DND-41 (cell line): ENCODE data around the gene DUSP28.

Source experiments
- ATAC-seq: fragments of 200-7000 bp; cut with Tn5 transposase; 3 replicates; pipeline ENCODE4 v1.9.1; 2021; ENCODE audit warnings: low read depth; ENCODE audit not compliant: insufficient read depth
- DNase-seq: peaks from one replicate; pipeline ENCODE4 v3.0.0-alpha.2; 2020
- H2AFZ ChIP-seq: 2 replicates; pipeline ENCODE4 v1.6.0; 2012; ENCODE audit warnings: low read depth, low read length
- H3K27ac ChIP-seq: 2 replicates; pipeline ENCODE4 v1.5.1; 2012; ENCODE audit warnings: low read length, inconsistent platforms
- H3K27me3 ChIP-seq: fragments of 200-600 bp; sonication (generic); 2 replicates; pipeline ENCODE4 v1.6.0; 2012; ENCODE audit warnings: low read length, mild to moderate bottlenecking, inconsistent platforms; ENCODE audit not compliant: insufficient read depth, poor library complexity
- H3K36me3 ChIP-seq: 2 replicates; pipeline ENCODE4 v1.5.1; 2012; ENCODE audit warnings: low read length, inconsistent platforms; ENCODE audit not compliant: insufficient read depth
- H3K4me1 ChIP-seq: 2 replicates; pipeline ENCODE4 v1.5.1; 2012; ENCODE audit warnings: mild to moderate bottlenecking, low read length; ENCODE audit not compliant: insufficient read depth
- H3K4me2 ChIP-seq: 2 replicates; pipeline ENCODE4 v1.6.0; 2012; ENCODE audit warnings: mild to moderate bottlenecking, moderate library complexity, low read length, inconsistent platforms; ENCODE audit not compliant: insufficient read depth
- H3K4me3 ChIP-seq, 2 experiments: fragments of 200-600 bp in 1 of 2; shearing (Covaris generic) in 1 of 2; 2 replicates each; pipeline ENCODE4 v1.5.1; 2012 to 2016; ENCODE audit warnings: inconsistent platforms in 2 of 2, low read length in 2 of 2, mild to moderate bottlenecking in 2 of 2, low read depth in 1 of 2, moderate library complexity in 1 of 2
- H3K79me2 ChIP-seq: 2 replicates; pipeline ENCODE4 v1.6.0; 2012; ENCODE audit warnings: low read length, inconsistent platforms; ENCODE audit not compliant: insufficient read depth
- H3K9ac ChIP-seq: 2 replicates; pipeline ENCODE4 v1.6.0; 2012; ENCODE audit warnings: low read depth, mild to moderate bottlenecking, inconsistent platforms, low read length, moderate library complexity
- H3K9me3 ChIP-seq: 2 replicates; pipeline ENCODE4 v1.5.1; 2012; ENCODE audit warnings: low read length, moderate library complexity, mild to moderate bottlenecking, inconsistent platforms; ENCODE audit not compliant: insufficient read depth, severe bottlenecking
- H4K20me1 ChIP-seq: 2 replicates; pipeline ENCODE4 v1.6.0; 2012; ENCODE audit warnings: low read length; ENCODE audit not compliant: insufficient read depth
- CTCF ChIP-seq: IDR thresholded peaks from 2 replicates; pipeline ENCODE4 v1.5.1; 2012; ENCODE audit warnings: borderline replicate concordance, low read length, moderate library complexity, mild to moderate bottlenecking; ENCODE audit not compliant: poor library complexity, severe bottlenecking; ENCODE audit errors: extremely low read depth
- EZH2 ChIP-seq: IDR thresholded peaks from 3 replicates; pipeline ENCODE4 v1.6.1; 2012; ENCODE audit warnings: borderline replicate concordance, low read depth, mild to moderate bottlenecking, moderate library complexity, low read length, inconsistent platforms; ENCODE audit not compliant: severe bottlenecking

DUSP28 gene

DNA sequence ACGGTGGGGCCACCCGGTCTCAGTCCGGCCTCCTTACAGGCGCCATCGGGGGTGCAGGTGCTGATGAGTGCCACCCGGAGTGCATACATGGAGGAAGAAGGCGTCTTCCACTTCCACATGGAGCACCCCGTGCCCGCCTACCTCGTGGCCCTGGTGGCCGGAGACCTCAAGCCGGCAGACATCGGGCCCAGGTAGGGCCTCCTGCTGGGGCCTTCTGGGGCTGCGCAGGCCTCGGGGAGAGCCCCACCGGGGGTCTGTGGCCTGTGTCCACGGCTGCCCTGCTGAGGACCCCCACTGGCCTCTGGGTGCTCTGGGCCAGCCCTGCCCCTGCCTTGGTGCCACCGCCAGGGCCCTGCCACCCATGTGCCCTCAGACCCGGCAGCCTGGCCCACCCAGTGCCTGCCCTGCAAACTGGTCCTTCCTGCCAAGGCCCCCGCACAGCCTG, 12.9 kb downstream of the DUSP28 start:
- Histone ChIP-seq H3K4me2 (no peak overlapping the region), H3K4me3 (no peak overlapping the region), H3K27me3 (no peaks in the 10 kb centered on the region), H3K9ac (no peak overlapping the region), H3K4me1 (peaks cover 22% of the 10 kb centered on the region), H3K36me3 (peaks cover 76% of the 10 kb centered on the region), H3K9me3 (no peaks in the 10 kb centered on the region), H2AFZ (no peak overlapping the region), H3K27ac (no peak overlapping the region), H4K20me1 (peaks cover 75% of the 10 kb centered on the region), H3K79me2 (peaks cover 38% of the 10 kb centered on the region)
- ATAC-seq (no peak), DNase-seq (no peak)
- TF ChIP-seq EZH2, result no peak
- no peak for TF ChIP-seq CTCF

DNA sequence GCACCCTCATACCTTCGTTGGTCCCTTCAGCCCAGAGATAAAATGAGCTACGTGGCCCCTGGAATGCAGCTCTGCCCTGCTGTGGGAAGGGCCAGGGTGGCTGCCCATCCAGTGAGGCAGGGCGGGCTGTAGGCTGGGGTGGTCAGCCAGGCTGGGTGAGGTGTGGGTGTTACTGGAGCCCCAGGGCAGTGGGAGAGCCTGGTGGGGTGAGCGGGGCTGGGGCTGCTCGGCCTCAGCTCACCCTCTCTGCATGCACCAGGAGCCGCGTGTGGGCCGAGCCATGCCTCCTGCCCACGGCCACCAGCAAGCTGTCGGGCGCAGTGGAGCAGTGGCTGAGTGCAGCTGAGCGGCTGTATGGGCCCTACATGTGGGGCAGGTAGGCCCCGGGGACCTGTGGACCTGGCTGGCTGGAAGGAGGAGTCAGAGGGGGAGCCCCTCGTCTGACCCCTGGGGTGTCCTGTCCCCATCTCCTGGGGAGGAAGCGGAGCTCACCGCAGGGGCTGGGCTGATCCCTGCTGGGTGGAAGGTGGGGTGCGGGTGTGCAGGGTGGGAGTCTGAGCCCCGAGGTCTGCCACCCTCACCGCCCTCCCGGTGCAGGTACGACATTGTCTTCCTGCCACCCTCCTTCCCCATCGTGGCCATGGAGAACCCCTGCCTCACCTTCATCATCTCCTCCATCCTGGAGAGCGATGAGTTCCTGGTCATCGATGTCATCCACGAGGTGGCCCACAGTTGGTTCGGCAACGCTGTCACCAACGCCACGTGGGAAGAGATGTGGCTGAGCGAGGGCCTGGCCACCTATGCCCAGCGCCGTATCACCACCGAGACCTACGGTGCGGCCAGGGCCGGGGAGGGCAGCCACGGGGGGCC, 13.6 kb downstream of the DUSP28 start:
- Histone ChIP-seq H3K36me3 (peaks cover 82% of the 10 kb centered on the region), H3K79me2 (peaks cover 38% of the 10 kb centered on the region), H3K4me3 (no peak overlapping the region), H3K4me1 (peaks cover 22% of the 10 kb centered on the region), H4K20me1 (peaks cover 80% of the 10 kb centered on the region), H3K9me3 (no peaks in the 10 kb centered on the region), H3K27ac (no peak overlapping the region), H3K27me3 (no peaks in the 10 kb centered on the region), H3K4me2 (no peak overlapping the region), H3K9ac (no peak overlapping the region), H2AFZ (no peak overlapping the region)
- ATAC-seq, result no peak
- TF ChIP-seq EZH2 (no peak), CTCF (no peak)
- DNase-seq, result no peak

- Histone ChIP-seq H2AFZ (no peak overlapping the region), H3K4me1 (peaks cover 15% of the 10 kb centered on the region), H3K9me3 (no peaks in the 10 kb centered on the region), H3K27ac (no peak overlapping the region), H3K4me2 (no peak overlapping the region), H4K20me1 (peaks cover 83% of the 10 kb centered on the region), H3K79me2 (peaks cover 34% of the 10 kb centered on the region), H3K27me3 (no peaks in the 10 kb centered on the region), H3K4me3 (no peak overlapping the region), H3K36me3 (peaks cover 84% of the 10 kb centered on the region), H3K9ac (no peak overlapping the region)
- TF ChIP-seq CTCF, result no peak
- TF ChIP-seq EZH2, result no peak
- DNase-seq (no peak), ATAC-seq (no peak)
These were observed 14.4 kb downstream of the DUSP28 start for GRCh38 chr2:240574386-240575100.
